ENCODE data around the gene RALGPS2. TPM values are rescaled to one million over a fixed set of nuclear protein-coding genes. Genes with fewer than 3 reads are reported as not detected.

Gene RALGPS2
- total RNA-seq, 1 donor from 2014 or later, result 47.8 TPM

DNA sequence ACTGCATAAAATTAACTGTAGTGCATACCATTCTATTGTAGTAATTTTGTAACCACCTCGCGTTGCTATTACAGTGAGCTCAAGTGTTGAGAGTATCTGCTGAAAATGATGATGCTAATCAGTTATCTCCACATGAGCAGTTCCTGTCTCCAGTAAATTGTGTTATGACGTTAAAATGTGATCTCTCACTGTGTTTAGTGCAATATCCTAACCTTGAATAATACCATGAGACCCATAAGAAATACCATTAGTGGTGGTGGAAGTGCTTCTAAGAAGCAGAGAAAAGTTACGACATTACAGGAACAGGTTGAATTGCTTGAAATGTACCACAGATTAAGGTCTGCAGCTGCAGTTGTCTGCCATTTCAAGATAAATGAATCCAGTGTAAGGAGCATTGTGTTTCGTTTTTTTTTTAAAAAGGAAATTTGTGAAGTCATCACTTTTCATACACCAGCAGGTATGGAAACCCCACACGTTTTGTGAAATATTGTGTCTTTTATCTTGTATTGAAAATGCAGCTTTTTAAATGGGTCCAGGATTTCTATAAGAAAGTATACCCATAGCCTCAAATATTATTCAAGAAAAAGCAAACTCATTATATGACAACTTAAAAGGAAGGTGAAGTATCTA is 73.3 kb downstream of the RALGPS2 start:
- Mint-ChIP-seq H3K36me3 (peaks cover 42% of the 10 kb centered on the region), H3K27me3 (no peaks in the 10 kb centered on the region), H3K27ac (no peak overlapping the region), H3K4me1 (ENCODE audit: unreplicated experiment) (no peaks in the 10 kb centered on the region), H3K9me3 (peaks cover 12% of the 10 kb centered on the region), H3K4me3 (no peak overlapping the region)
- TF ChIP-seq, protein P1, sequence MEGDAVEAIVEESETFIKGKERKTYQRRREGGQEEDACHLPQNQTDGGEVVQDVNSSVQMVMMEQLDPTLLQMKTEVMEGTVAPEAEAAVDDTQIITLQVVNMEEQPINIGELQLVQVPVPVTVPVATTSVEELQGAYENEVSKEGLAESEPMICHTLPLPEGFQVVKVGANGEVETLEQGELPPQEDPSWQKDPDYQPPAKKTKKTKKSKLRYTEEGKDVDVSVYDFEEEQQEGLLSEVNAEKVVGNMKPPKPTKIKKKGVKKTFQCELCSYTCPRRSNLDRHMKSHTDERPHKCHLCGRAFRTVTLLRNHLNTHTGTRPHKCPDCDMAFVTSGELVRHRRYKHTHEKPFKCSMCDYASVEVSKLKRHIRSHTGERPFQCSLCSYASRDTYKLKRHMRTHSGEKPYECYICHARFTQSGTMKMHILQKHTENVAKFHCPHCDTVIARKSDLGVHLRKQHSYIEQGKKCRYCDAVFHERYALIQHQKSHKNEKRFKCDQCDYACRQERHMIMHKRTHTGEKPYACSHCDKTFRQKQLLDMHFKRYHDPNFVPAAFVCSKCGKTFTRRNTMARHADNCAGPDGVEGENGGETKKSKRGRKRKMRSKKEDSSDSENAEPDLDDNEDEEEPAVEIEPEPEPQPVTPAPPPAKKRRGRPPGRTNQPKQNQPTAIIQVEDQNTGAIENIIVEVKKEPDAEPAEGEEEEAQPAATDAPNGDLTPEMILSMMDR (conservative IDR thresholded peaks at IDR 0.05), result no peak
- DNase-seq (ENCODE audit: extremely low spot score, unreplicated experiment), result no peak

DNA sequence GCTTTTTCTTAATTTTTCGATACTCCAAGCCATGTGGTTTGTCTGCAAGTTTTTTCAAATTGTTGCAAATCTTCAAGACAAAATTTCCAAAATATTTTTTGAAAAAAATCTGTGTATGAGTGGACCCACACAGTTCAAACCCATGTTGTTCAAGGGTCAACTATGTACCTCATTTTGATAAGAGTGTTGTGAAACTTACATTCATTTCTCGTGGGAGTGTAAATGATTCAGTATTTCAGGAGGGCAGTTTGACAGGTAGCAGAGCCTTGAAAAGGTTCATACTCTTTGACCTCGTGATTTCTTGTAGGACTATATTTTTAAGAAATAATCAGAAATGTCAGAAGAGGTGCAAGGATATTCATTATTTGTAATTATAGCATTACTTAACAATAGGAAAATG is 77.8 kb downstream of the RALGPS2 start:
- no peak for DNase-seq (ENCODE audit: extremely low spot score, unreplicated experiment)
- Mint-ChIP-seq H3K36me3 (peaks cover 35% of the 10 kb centered on the region), H3K27ac (no peak overlapping the region), H3K4me3 (no peak overlapping the region), H3K4me1 (ENCODE audit: unreplicated experiment) (no peaks in the 10 kb centered on the region), H3K9me3 (peaks cover 7% of the 10 kb centered on the region), H3K27me3 (no peaks in the 10 kb centered on the region)
- TF ChIP-seq, protein P1 (conservative IDR thresholded peaks at IDR 0.05), result no peak

DNA sequence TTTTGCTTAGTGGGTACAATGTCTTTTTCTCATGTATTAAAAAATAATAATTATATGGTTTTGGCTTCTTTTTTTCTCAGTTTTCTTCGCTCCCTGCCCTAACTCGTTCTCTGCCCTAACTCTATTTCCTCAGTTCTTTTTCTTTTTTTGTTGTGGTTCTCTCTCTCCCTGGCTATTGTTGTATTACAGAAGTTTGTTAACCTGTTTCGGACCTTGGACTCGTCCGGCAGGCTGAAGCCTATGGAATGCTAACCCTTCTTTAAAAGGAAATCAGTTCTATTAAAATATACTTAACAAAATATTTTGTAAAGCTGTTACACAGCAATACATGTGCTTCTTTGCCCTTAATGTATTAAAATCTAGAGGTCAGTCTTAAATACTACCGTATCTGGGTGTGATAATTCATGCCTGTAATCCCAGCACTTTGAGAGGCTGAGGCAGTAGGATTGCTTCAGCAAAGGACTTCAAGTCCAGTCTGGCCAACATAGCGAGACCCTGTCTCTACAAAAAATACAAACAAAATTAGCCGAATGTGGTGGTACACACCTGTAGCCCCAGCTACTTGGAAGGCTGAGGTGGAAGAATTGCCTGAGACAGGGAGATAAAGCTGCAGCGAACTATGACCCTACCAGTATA is 81.7 kb downstream of the RALGPS2 start:
- Mint-ChIP-seq H3K4me3 (no peak overlapping the region), H3K4me1 (ENCODE audit: unreplicated experiment) (no peaks in the 10 kb centered on the region), H3K27me3 (no peaks in the 10 kb centered on the region), H3K27ac (no peak overlapping the region), H3K9me3 (no peaks in the 10 kb centered on the region), H3K36me3 (peaks cover 16% of the 10 kb centered on the region)
- TF ChIP-seq, protein P1 (conservative IDR thresholded peaks at IDR 0.05), result no peak
- no peak for DNase-seq (ENCODE audit: extremely low spot score, unreplicated experiment)

DNA sequence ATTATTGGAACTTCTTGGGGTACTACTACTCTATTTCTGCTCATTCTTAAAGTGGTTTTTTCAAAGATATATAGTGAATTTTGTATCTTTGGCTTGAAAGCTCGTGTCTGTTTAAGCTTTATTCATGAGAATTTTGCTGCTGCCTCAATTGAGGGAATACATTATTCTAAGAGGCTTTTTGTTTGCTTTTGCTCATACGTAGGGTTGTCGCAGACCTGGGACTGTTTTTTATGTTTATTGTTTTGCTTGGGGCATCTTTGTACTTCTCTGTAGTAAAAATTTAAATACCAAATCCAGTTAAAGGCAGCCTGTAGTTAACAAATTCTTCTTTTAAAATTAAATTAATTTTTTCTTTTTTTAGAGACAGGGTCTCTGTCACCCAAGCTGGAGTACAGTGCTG is 83.5 kb downstream of the RALGPS2 start:
- TF ChIP-seq, protein P1 (conservative IDR thresholded peaks at IDR 0.05), result no peak
- DNase-seq (ENCODE audit: extremely low spot score, unreplicated experiment), result no peak
- Mint-ChIP-seq H3K4me1 (ENCODE audit: unreplicated experiment) (no peaks in the 10 kb centered on the region), H3K36me3 (peaks cover 23% of the 10 kb centered on the region), H3K4me3 (no peak overlapping the region), H3K9me3 (no peaks in the 10 kb centered on the region), H3K27ac (no peak overlapping the region), H3K27me3 (no peaks in the 10 kb centered on the region)

DNA sequence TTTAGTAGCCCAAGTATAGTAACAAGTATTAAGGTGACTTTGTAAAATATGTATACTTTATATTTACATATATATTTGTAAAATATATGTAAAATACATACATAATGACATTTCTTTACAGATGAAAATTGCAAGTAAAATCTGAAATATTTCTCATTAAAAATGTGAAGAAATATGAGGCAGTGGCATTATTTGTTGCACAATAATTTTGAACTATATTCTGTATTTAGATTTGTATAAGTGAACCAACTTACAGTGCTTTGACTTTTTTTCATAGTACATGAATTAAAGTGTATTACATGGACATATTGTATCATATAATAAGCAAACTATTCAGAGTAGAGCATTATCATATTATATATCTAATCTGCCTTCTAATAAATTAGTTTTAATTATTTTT is 85.5 kb downstream of the RALGPS2 start:
- H3K27me3 Mint-ChIP-seq, result no peaks in the 10 kb centered on the region
- H3K4me1 Mint-ChIP-seq (ENCODE audit: unreplicated experiment), result no peaks in the 10 kb centered on the region
- H3K36me3 Mint-ChIP-seq, result peaks cover 26% of the 10 kb centered on the region
- no peak overlapping the region for H3K4me3 Mint-ChIP-seq
- H3K27ac Mint-ChIP-seq, result no peak overlapping the region
- TF ChIP-seq, protein P1 (conservative IDR thresholded peaks at IDR 0.05), result no peak
- no peak for DNase-seq (ENCODE audit: extremely low spot score, unreplicated experiment)
- no peaks in the 10 kb centered on the region for H3K9me3 Mint-ChIP-seq

All from type B pancreatic cell (in vitro differentiated cells).